ENCODE measurements around the gene GNPDA1.

The GNPDA1 gene

GRCh38 chr5:142020122-142020659 is 7.4 kb upstream of the GNPDA1 start:
- DNase-seq, result no peak

- no peak for DNase-seq
Observed at GRCh38 chr5:142017832-142018427, 5.1 kb upstream of the GNPDA1 start.

- peak; percentile 45 to 52 for DNase-seq
Observed at GRCh38 chr5:142016556-142016955, 3.7 kb upstream of the GNPDA1 start.

GRCh38 chr5:142015781-142016533 is 3.1 kb upstream of the GNPDA1 start:
- peak; percentile 51 to 56 for DNase-seq

GRCh38 chr5:142014911-142015584 is 2.2 kb upstream of the GNPDA1 start:
- peak; percentile 69 to 75 for DNase-seq

- no peak for DNase-seq
Observed at GRCh38 chr5:142013734-142014521, 1.1 kb upstream of the GNPDA1 start.

GRCh38 chr5:142012186-142012785 is 541 bp downstream of the GNPDA1 start:
- DNase-seq, result peak; percentile 68 to 73

- DNase-seq, result peak in 1 of 2 donors; percentile 20
Observed at GRCh38 chr5:142011572-142012185, 1.1 kb downstream of the GNPDA1 start.

- DNase-seq, result no peak
Observed at GRCh38 chr5:142009886-142010285, 2.9 kb downstream of the GNPDA1 start.

GRCh38 chr5:142008813-142009212 is 4.0 kb downstream of the GNPDA1 start:
- no peak for DNase-seq

GRCh38 chr5:142007237-142007544 is 5.6 kb downstream of the GNPDA1 start:
- no peak for DNase-seq

GRCh38 chr5:142006363-142007236 is 6.2 kb downstream of the GNPDA1 start:
- DNase-seq, result no peak

- no peak for DNase-seq
Observed at GRCh38 chr5:142003266-142003800, 9.5 kb downstream of the GNPDA1 start.

- no peak for DNase-seq
Observed at GRCh38 chr5:142000704-142001484, 11.9 kb downstream of the GNPDA1 start.

GRCh38 chr5:142000173-142000572 is 12.7 kb downstream of the GNPDA1 start:
- DNase-seq, result no peak

- no peak for DNase-seq
Observed at GRCh38 chr5:141997358-141997960, 15.4 kb downstream of the GNPDA1 start.

- DNase-seq, result no peak
Observed at GRCh38 chr5:141995656-141996055, 17.2 kb downstream of the GNPDA1 start.

GRCh38 chr5:141994511-141995136 is 18.2 kb downstream of the GNPDA1 start:
- DNase-seq, result no peak

GRCh38 chr5:141992349-141992963 is 20.4 kb downstream of the GNPDA1 start:
- peak; percentile 74 to 88 for DNase-seq

Data from activated CD4-positive, alpha-beta T cell treated with anti-CD3 and anti-CD28 coated beads for 4 hours (primary cell).